ENCODE data around the gene TRAFD1.

The TRAFD1 gene

GRCh38 chr12:112115259-112116045, 9.9 kb upstream of the TRAFD1 start:
- no peak for FAIRE-seq
- DNase-seq (ENCODE audit: low spot score) = no peak

DNA sequence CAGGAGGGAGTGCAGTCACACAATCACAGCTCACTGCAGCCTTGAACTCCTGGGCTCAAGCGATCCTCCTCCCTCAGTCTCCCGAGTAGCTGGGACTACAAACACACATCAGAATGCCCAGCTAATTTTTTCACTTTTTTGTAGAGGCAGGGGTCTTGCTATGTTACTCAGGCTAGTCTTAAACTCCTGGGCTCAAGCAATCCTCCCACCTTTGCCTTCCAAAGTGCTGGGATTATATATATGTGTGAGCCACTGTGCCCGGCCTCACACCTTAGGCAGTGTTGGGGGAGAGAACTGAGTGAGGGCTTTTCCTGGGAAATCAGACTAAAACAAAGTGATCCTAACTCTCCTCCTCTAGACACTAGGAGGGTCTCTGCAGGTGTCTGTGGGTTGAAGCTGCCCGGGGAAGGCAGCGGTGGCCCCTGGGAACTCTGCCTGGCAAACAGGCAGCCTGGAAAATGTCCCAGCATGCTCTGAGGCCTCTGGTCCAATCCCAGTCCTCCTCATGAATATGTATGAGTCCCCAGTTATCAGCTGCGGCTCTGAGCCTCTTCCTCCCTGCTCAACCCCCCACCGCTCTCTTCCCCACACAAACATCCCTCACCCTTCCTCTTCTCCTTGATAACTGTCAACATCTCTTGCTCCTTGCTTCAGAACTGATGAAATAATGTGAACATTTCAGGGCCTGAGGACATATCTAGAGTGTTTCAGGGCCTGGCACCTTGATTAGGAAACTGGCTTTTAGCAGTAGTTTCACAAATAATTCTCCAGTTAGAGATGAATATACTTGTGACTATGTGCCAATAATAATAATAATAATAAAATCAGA, 8.9 kb upstream of the TRAFD1 start:
- DNase-seq (ENCODE audit: low spot score) (peak; percentile 9), FAIRE-seq (no peak)

DNA sequence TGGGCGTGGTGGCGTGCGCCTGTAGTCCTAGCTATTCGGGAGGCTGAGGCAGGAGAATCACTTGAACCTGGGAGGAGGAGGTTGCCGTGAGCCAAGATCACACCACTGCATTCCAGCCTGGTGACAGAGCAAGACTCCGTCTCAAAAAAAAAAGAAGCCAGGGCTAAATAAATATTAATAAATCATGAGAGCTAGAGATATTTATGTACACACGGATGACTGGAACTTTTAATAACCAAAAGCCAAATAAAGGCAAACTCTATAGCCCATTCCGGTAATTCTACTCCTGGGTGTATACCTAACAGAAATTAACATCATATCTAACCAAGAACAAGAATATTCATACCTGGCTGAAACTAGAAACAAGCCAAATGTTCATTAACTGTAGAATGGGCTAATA, 7.7 kb upstream of the TRAFD1 start:
- FAIRE-seq = no peak
- no peak for DNase-seq (ENCODE audit: low spot score)

DNA sequence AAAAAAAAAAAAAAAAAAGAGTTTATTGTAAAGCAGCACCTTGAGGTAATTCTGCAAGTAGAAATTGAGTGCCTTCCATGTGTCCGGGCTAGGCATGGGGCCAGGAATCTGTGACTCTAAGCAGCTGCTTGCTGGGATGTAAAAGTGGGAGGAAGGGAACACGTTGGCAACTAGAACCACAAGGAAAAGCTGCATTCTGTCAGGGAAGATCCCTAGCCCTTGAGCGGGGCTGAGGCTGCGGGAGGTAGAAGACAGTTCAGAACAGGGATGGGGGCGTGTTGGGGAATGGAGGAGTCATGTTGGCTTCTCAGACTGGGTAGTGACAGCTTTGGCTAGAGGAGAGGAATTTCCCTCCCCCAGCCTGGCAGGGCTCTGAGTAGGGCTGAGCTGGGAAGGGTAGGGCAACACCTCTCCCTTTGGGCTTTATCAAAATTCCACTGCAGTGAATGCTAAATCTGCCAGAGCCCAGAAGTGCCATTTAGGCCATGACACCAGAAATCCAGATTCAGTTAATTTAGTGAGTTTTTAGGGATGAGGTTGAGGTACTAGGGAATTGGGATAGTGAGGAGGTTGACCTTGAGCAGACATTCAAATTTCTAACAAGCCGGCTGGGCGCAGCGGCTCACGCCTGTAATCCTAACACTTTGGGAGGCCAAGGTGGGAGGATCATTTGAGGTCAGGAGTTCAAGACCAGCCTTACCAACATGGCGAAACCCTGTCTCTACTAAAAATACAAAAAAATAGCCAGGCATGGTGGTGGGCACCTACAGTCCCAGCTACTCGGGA, 3.4 kb upstream of the TRAFD1 start:
- FAIRE-seq = no peak
- DNase-seq (ENCODE audit: low spot score) = peak; percentile 44

GRCh38 chr12:112122823-112123690, 2.3 kb upstream of the TRAFD1 start:
- DNase-seq (ENCODE audit: low spot score) (no peak), FAIRE-seq (no peak)

GRCh38 chr12:112124918-112125249, 476 bp upstream of the TRAFD1 start:
- FAIRE-seq (no peak), DNase-seq (ENCODE audit: low spot score) (no peak)

GRCh38 chr12:112126000-112126438, 659 bp downstream of the TRAFD1 start:
- FAIRE-seq = no peak
- no peak for DNase-seq (ENCODE audit: low spot score)

DNA sequence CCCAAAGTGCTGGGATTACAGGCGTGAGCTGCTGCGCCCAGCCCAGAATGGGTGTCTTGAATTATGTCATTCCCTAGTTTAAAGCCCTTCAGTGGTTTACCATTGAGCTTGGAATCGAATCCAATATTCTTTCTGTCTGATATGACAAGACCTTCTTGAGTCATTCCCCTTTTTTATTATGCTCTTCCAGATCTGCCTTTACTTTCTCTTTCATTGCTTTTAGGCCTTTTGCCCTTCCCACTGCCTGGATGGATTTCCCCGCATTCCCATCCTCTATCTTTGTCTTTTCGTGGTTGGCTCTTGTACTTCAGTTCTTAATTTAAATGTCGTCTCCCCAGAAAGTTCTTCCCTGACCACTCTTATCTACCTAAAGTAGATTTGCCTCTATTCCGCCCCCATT, 1.6 kb downstream of the TRAFD1 start:
- DNase-seq (ENCODE audit: low spot score) (no peak), FAIRE-seq (no peak)

GRCh38 chr12:112130441-112130998, 5.2 kb downstream of the TRAFD1 start:
- FAIRE-seq = no peak
- no peak for DNase-seq (ENCODE audit: low spot score)

DNA sequence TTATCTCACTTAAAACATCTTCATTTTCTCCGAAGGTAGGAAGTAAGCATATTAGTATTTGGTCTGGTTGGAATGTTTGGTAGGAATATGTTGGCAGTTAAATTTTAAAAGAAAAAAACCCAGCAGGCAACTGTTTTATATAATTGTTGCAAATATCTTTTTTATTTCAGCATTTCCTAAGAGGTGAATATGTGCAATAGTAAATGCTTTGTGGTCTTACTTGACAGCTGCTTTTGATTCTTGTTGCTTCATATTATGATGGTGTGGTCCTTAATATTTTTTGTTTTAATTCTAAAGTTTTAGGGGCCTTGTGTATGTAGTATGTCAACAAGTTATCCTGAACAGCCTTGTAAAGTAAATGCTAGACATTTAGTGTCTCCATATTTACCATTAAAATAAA, 6.3 kb downstream of the TRAFD1 start:
- DNase-seq (ENCODE audit: low spot score) = no peak
- FAIRE-seq = no peak

DNA sequence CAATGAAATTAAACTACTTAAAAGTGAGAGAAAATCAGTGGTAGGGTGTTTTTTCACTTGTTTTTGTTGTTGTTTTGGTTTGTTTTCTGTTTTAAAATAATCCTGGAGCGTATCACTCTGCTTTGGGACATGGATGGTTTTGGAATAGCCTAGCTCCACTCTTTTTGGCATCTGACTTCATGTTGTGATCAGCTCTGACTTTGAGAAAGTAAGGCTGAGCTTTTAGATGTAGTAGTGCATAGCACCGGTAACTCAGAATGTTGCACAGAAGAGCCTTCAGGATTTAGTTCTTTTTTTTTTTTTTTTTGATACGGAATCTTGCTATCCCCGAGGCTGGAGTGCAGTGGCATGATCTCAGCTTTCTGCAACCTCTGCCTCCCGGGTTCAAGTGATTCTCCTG, 8.1 kb downstream of the TRAFD1 start:
- DNase-seq (ENCODE audit: low spot score) (no peak), FAIRE-seq (no peak)

DNA sequence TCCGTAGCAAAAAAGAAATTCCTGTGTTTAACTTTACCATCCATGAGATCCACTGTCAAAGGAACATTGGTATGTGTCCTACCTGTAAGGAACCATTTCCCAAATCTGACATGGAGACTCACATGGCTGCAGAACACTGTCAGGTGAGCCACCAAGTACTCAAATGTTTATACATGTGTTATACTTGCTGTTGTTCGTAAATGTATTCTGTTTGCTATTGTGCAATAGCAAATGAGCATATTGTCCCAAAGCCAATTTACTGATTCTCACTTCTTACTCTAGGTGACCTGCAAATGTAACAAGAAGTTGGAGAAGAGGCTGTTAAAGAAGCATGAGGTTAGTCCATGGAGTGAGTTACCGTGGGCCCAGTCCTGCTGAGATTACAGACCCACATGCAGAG, 9.4 kb downstream of the TRAFD1 start:
- DNase-seq (ENCODE audit: low spot score) (no peak), FAIRE-seq (no peak)

- FAIRE-seq (no peak), DNase-seq (ENCODE audit: low spot score) (no peak)
These were observed 15.4 kb downstream of the TRAFD1 start for GRCh38 chr12:112140728-112141127.

GRCh38 chr12:112146123-112146522, 20.8 kb downstream of the TRAFD1 start:
- DNase-seq (ENCODE audit: low spot score) (no peak), FAIRE-seq (no peak)

DNA sequence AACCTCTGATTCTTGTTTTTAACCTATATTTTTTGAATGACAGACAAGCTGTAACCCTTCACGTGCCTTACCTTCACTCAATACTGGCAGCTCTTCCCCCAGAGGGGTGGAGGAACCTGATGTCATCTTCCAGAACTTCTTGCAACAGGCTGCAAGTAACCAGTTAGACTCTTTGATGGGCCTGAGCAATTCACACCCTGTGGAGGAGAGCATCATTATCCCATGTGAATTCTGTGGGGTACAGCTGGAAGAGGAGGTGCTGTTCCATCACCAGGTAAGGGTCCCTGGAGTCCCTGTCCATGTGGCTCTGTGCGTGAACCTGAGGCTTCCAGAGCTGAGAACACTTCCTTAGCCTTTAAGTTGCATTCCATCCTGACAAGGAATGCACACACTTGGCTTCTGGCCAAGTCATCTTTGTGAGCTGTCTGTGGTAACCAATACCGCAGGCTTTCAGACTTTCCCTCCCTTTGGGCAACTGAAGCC, 22.7 kb downstream of the TRAFD1 start:
- FAIRE-seq (no peak), DNase-seq (ENCODE audit: low spot score) (peak; percentile 80)

DNA sequence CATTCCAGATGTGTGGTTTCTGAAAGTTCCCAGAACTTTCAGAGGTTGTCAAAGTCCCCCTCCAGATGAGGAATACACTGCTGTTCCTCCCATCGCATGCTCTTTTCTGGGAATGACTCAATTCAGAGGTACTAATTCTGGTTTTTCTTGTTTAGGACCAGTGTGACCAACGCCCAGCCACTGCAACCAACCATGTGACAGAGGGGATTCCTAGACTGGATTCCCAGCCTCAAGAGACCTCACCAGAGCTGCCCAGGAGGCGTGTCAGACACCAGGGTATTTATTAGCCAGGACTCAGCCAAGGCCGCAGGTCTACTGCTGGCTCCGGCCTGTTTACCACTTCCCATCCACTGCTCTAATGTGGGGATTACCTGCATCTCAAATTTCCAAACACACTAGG, 24.2 kb downstream of the TRAFD1 start:
- DNase-seq (ENCODE audit: low spot score) (no peak), FAIRE-seq (no peak)

DNA sequence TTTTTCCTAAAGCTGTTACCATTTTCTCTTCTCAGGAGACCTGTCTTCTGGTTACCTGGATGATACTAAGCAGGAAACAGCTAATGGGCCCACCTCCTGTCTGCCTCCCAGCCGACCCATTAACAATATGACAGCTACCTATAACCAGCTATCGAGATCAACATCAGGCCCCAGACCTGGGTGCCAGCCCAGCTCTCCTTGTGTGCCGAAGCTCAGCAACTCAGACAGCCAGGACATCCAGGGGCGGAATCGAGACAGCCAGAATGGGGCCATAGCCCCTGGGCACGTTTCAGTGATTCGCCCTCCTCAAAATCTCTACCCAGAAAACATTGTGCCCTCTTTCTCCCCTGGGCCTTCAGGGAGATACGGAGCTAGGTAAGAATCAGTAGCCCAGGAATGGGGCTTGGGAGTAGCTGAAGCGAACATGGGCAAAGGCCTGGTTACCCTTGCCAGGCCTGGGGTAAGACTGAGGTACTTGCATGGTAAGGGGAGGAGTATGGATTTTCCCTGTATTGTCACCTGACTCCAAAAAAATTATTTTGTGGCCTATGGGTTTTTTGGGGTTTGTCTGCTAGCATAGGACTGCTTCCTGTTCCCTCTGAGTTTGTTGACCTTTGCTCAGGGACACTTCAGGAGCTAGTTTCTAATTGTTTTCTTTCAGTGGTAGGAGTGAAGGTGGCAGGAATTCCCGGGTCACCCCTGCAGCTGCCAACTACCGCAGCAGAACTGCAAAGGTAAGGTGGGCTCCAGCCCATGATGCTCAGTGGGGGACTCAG, 26.6 kb downstream of the TRAFD1 start:
- DNase-seq (ENCODE audit: low spot score) (no peak), FAIRE-seq (no peak)

- DNase-seq (ENCODE audit: low spot score) (no peak), FAIRE-seq (no peak)
These were observed 28.0 kb downstream of the TRAFD1 start for GRCh38 chr12:112153181-112153892.

DNA sequence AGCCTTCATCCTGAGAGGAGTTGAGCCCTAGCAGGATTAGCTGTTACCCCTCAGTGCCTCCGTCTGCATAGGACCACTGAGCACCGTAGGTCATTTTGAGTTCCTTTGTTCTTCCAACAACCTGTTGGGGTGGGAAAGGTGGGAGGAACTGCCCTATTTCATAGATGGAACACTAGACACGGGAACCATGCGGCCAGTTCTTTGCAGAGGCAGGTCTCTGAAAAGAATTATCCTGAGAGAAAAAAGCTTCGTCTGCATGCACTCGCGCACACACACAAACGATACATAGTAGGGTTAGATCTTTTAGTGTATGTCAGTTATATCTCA, 28.5 kb downstream of the TRAFD1 start:
- DNase-seq (ENCODE audit: low spot score) (no peak), FAIRE-seq (no peak)
